ENCODE measurements around the gene DYNC1H1.

Gene DYNC1H1

GRCh38 chr14:101965770-101966722, 1.7 kb downstream of the DYNC1H1 start:
- no peaks in the 10 kb centered on the region for H3K9me3 ChIP-seq (ENCODE audit: control insufficient read depth, low read length)
- no peaks in the 10 kb centered on the region for H3K36me3 ChIP-seq (ENCODE audit: control insufficient read depth, insufficient read depth, low read length)
- no peaks in the 10 kb centered on the region for H3K27me3 ChIP-seq (ENCODE audit: control insufficient read depth, insufficient read depth, low read length)
- H3K9ac ChIP-seq = no peak overlapping the region
- H3K27ac ChIP-seq = peak overlapping the region; percentile 87
- H3K4me1 ChIP-seq = peaks cover 4% of the 10 kb centered on the region
- no peak overlapping the region for H2AFZ ChIP-seq
- peaks cover 44% of the 10 kb centered on the region for H3K79me2 ChIP-seq
- TF ChIP-seq CTCF (IDR thresholded peaks at IDR 0.05) = no peak
- peak overlapping the region; percentile 70 for H3K4me3 ChIP-seq (ENCODE audit: low read depth, low read length)
- peak overlapping the region; percentile 79 for H3K4me2 ChIP-seq (ENCODE audit: low read length)

GRCh38 chr14:101966742-101967141, 2.4 kb downstream of the DYNC1H1 start:
- Histone ChIP-seq H3K9me3 (ENCODE audit: control insufficient read depth, low read length) (no peaks in the 10 kb centered on the region), H3K4me2 (ENCODE audit: low read length) (no peak overlapping the region), H3K9ac (no peak overlapping the region), H3K4me3 (ENCODE audit: low read depth, low read length) (no peak overlapping the region), H3K27ac (no peak overlapping the region), H3K36me3 (ENCODE audit: control insufficient read depth, insufficient read depth, low read length) (no peaks in the 10 kb centered on the region), H3K4me1 (peaks cover 7% of the 10 kb centered on the region), H2AFZ (no peak overlapping the region), H3K27me3 (ENCODE audit: control insufficient read depth, insufficient read depth, low read length) (no peaks in the 10 kb centered on the region), H3K79me2 (peaks cover 51% of the 10 kb centered on the region)
- no peak for TF ChIP-seq CTCF (IDR thresholded peaks at IDR 0.05)

- Histone ChIP-seq H3K9ac (no peak overlapping the region), H3K4me1 (peaks cover 9% of the 10 kb centered on the region)
These were observed 3.8 kb downstream of the DYNC1H1 start for GRCh38 chr14:101968186-101968585.

GRCh38 chr14:101969481-101969880, 5.1 kb downstream of the DYNC1H1 start:
- Histone ChIP-seq H3K9ac (no peak overlapping the region), H3K4me2 (ENCODE audit: low read length) (no peak overlapping the region), H3K79me2 (peaks cover 70% of the 10 kb centered on the region), H3K36me3 (ENCODE audit: control insufficient read depth, insufficient read depth, low read length) (no peaks in the 10 kb centered on the region), H3K4me1 (peaks cover 9% of the 10 kb centered on the region), H3K27me3 (ENCODE audit: control insufficient read depth, insufficient read depth, low read length) (no peaks in the 10 kb centered on the region), H3K9me3 (ENCODE audit: control insufficient read depth, low read length) (no peaks in the 10 kb centered on the region), H3K4me3 (ENCODE audit: low read depth, low read length) (no peak overlapping the region), H2AFZ (no peak overlapping the region), H3K27ac (no peak overlapping the region)
- TF ChIP-seq CTCF (IDR thresholded peaks at IDR 0.05) = no peak

More at GRCh38 chr14:101968186-101968585, 3.8 kb downstream of the DYNC1H1 start:
- Histone ChIP-seq H3K27me3 (ENCODE audit: control insufficient read depth, insufficient read depth, low read length) (no peaks in the 10 kb centered on the region), H3K79me2 (peaks cover 62% of the 10 kb centered on the region), H3K9me3 (ENCODE audit: control insufficient read depth, low read length) (no peaks in the 10 kb centered on the region), H2AFZ (no peak overlapping the region), H3K36me3 (ENCODE audit: control insufficient read depth, insufficient read depth, low read length) (no peaks in the 10 kb centered on the region), H3K27ac (no peak overlapping the region), H3K4me3 (ENCODE audit: low read depth, low read length) (no peak overlapping the region), H3K4me2 (ENCODE audit: low read length) (no peak overlapping the region)
- TF ChIP-seq CTCF (IDR thresholded peaks at IDR 0.05) = no peak
